Stomach (tissue), 4 donors: ENCODE results near the gene NR3C1.

Experiments used
- CTCF ChIP-seq, 7 experiments: fragments of 450-650 bp in 4 of 7; fragments of 200-600 bp in 3 of 7; sonication (generic) in 3 of 7; IDR thresholded peaks; one replicate each; pipeline ENCODE4 v1.5.1; 2016 to 2019; ENCODE audit warnings: antibody characterized with exemption in 7 of 7, control low read depth in 2 of 7, mild to moderate bottlenecking in 1 of 7
- EP300 ChIP-seq: sonication (generic); formaldehyde crosslinking; IDR thresholded peaks from one replicate; pipeline ENCODE4 v1.6.1; 2017; ENCODE audit warnings: antibody characterized with exemption
- POLR2A ChIP-seq, 4 donors: fragments of 450-650 bp; IDR thresholded peaks; one replicate each; pipeline ENCODE4 v1.6.1; 2016; ENCODE audit warnings: antibody characterized with exemption in 4 of 4, control low read depth in 2 of 4, mild to moderate bottlenecking in 1 of 4, moderate library complexity in 1 of 4
- POLR2AphosphoS5 ChIP-seq, 3 donors: sonication (generic); formaldehyde crosslinking; IDR thresholded peaks; one replicate each; pipeline ENCODE4 v1.6.1; 2016; ENCODE audit warnings: antibody characterized with exemption in 3 of 3

- no peak for TF ChIP-seq CTCF (IDR thresholded peaks at IDR 0.05)
- no peak for TF ChIP-seq EP300
- TF ChIP-seq POLR2A (IDR thresholded peaks at IDR 0.05): no peak
- no peak for TF ChIP-seq POLR2AphosphoS5 (IDR thresholded peaks at IDR 0.05)
Measured at GRCh38 chr5:143417503-143418139, 14.1 kb upstream of the NR3C1 start.
